DND-41 (cell line): ENCODE data around the gene CLASP1.

Experiments used
- EZH2 ChIP-seq: IDR thresholded peaks from 3 replicates; pipeline ENCODE4 v1.6.1; 2012; ENCODE audit warnings: borderline replicate concordance, low read depth, mild to moderate bottlenecking, moderate library complexity, low read length, inconsistent platforms; ENCODE audit not compliant: severe bottlenecking
- TF ChIP-seq, protein P1 (sequence below): IDR thresholded peaks from 2 replicates; pipeline ENCODE4 v1.5.1; 2012; ENCODE audit warnings: borderline replicate concordance, low read length, moderate library complexity, mild to moderate bottlenecking; ENCODE audit not compliant: poor library complexity, severe bottlenecking; ENCODE audit errors: extremely low read depth

DNA sequence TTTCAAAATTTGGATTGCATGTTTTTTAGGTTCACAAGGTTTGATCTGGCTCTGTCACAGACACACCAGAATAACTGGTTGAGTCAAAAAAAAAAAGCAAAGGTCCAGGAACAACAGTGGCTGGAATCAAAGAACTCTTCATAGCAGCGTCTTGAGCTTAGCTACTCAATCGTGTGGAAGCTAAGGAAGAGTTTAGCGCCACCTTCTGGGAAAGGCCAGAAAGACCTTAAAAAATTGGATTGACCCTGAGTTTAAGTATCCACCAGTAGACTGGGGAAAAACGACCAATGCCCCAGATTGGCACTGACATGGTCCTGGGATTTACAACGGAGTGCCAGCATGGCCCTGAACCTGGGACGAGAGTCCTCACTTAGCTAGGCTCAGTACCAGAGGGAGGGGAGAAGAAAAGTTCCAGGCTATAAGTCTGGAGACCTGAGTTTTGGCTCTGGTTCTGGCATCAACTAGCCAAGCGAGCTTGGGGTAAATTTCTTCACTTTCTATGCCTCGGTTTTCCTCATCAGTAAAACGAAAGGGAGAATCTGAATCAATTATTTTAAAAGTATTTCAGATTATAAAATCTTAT lies 293.1 kb downstream of the CLASP1 start:
- TF ChIP-seq, protein P1, sequence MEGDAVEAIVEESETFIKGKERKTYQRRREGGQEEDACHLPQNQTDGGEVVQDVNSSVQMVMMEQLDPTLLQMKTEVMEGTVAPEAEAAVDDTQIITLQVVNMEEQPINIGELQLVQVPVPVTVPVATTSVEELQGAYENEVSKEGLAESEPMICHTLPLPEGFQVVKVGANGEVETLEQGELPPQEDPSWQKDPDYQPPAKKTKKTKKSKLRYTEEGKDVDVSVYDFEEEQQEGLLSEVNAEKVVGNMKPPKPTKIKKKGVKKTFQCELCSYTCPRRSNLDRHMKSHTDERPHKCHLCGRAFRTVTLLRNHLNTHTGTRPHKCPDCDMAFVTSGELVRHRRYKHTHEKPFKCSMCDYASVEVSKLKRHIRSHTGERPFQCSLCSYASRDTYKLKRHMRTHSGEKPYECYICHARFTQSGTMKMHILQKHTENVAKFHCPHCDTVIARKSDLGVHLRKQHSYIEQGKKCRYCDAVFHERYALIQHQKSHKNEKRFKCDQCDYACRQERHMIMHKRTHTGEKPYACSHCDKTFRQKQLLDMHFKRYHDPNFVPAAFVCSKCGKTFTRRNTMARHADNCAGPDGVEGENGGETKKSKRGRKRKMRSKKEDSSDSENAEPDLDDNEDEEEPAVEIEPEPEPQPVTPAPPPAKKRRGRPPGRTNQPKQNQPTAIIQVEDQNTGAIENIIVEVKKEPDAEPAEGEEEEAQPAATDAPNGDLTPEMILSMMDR, result peak; percentile 64
- no peak for TF ChIP-seq EZH2
